Measurements from ENCODE around the gene PKNOX2.

DNA sequence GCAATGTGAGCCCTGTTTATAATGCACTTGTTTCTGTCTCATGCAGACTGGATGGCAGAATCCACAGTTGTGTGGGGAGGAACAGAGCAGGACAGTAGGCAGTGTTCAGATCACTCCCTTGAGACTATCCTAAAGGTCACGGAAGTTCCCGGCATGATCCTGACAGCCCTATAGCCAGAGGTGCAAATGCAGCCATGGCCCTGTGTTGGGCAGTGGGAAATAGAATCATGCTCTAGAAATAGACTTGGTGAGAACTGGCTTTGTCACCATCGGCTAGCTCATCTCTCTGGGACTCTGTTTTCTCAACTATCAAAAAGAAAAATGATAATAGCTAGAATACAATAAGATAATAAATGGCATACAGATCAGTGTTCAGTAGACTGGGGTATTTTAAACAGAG lies 208.4 kb downstream of the PKNOX2 start:
- TF ChIP-seq, protein P1, sequence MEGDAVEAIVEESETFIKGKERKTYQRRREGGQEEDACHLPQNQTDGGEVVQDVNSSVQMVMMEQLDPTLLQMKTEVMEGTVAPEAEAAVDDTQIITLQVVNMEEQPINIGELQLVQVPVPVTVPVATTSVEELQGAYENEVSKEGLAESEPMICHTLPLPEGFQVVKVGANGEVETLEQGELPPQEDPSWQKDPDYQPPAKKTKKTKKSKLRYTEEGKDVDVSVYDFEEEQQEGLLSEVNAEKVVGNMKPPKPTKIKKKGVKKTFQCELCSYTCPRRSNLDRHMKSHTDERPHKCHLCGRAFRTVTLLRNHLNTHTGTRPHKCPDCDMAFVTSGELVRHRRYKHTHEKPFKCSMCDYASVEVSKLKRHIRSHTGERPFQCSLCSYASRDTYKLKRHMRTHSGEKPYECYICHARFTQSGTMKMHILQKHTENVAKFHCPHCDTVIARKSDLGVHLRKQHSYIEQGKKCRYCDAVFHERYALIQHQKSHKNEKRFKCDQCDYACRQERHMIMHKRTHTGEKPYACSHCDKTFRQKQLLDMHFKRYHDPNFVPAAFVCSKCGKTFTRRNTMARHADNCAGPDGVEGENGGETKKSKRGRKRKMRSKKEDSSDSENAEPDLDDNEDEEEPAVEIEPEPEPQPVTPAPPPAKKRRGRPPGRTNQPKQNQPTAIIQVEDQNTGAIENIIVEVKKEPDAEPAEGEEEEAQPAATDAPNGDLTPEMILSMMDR (IDR thresholded peaks at IDR 0.05): no peak
- TF ChIP-seq EP300 (IDR thresholded peaks at IDR 0.05): no peak

All from ovary (tissue), 3 donors.